Right kidney (tissue), 1 donor: ENCODE measurements around the gene FOSL1.
"Not testable (repeated sequence)": the region's sequence is repeated elsewhere in the genome, so short reads cannot be mapped to it uniquely, and the experiment has no call there.

Experiments
- DNase-seq: peaks from one replicate; pipeline ENCODE4 v3.0.0-alpha.2; 2016

The FOSL1 gene

DNA sequence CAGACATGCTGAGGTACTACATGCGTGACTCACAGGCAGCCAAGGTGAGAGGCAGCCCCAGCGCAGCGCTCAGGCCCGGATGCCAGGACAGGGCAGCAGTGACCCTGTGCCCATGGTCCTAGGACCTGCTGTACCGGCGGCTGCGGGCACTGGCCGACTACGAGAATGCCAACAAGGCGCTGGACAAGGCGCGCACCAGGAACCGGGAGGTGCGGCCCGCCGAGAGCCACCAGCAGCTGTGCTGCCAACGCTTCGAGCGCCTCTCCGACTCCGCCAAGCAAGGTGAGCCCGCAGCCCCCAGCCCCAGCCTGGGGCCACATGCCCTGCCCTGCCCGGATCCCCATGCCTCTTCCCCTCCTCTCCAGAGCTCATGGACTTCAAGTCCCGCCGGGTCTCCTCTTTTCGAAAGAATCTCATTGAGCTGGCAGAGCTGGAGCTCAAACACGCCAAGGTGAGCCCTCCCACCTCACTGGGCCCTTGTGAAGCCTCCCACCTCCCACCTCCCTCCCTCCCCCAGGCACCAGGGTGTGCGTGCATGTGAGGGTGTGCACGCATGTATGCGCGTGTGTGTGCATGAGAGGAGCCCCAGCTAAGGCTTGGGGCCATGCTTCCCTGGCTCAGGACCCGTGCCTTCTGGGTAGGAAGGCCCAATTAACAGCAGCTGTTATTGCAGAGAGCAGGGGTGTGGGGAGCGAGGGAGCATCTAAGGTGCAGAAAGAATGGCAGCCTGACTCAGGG, 47.5 kb downstream of the FOSL1 start:
- DNase-seq: no peak

DNA sequence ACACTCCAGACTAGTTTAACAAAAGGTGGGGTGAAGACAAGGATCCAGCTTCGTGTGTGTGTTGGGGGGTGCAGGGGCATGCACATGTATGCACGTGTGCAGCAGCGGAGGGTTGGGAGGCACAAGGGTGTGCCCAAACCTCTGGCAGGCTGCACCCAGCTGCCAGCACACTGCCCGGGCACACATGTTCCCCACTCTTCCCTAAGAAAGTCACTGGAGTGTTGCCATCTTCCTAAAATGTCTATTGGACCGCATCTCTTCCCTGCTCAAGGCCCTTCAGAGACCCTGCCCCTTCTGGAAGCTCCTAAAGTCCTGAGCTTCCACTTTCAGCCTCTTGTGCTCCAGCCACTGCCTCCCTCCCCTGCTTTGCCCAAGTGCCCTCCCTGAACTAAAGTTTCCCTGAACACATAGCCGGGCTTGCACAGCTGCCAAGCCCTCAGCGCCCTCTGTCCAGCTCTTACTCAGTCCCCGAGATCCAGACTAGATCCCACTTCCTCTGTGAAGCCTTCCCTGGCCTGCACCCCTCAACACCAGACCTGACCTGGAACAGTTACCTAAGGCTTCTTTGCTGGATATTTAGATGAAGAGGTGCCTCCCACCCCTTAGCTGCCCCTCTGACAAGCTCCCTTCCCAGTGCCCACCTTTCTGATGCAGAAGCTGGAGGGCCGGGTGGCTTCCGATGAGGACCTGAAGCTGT, 48.2 kb downstream of the FOSL1 start:
- no peak for DNase-seq

DNA sequence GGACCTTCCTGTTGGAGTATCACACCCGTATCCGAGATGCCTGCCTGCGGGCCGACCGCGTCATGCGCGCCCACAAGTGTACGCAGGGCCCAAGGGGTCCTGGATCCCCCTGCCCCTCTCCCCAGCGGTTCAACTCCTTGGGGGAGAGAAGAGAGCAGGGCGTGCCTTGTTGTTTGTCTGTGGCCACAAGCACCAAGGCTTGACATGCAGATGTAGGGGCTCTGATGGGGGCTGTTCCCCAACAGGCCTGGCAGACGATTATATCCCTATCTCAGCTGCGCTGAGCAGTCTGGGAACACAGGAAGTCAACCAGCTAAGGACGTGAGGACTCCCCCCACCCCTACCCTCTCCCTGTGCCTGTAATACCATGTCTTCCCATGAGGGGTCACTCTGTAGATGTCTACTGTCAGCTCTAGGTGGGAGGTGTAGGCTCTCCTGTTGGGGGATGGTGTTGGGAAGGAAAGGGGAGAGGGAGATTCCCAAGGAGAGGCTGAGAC, 49.1 kb downstream of the FOSL1 start:
- no peak for DNase-seq

DNA sequence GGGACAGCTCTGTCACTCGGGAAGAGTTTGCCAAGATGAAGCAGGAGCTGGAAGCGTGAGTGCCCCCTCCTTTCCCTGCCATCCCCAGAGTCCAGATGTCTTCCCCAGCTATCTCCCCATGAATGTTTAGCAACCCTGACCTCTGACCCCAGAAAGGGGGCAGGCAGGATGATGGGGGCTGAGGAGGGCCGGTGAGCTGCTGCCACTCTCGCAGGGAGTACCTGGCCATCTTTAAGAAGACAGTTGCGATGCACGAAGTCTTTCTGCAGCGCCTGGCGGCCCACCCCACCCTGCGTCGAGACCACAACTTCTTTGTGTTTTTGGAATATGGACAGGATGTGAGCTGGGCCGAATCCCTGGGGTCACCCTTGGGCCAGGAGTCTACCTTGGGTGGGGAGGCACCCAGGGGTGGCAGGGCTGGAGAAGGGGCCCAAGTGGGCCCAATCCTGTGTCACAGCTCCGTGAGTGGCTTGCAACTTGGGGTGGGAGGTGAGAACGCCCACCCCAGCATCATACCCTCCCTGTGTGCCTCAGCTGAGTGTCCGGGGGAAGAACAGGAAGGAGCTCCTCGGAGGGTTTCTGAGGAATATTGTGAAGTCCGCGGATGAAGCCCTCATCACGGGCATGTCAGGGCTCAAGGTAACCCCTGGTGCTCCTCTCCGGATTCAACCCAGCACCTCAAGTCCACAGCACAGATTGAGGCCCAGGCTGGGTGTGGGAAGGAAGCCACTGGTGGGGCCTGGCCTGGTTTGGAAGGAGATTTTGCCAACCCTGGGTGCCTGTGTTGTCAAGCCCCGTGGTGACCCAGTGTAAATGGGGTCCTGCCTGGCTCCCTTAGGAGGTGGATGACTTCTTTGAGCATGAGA, 49.7 kb downstream of the FOSL1 start:
- no peak for DNase-seq

DNA sequence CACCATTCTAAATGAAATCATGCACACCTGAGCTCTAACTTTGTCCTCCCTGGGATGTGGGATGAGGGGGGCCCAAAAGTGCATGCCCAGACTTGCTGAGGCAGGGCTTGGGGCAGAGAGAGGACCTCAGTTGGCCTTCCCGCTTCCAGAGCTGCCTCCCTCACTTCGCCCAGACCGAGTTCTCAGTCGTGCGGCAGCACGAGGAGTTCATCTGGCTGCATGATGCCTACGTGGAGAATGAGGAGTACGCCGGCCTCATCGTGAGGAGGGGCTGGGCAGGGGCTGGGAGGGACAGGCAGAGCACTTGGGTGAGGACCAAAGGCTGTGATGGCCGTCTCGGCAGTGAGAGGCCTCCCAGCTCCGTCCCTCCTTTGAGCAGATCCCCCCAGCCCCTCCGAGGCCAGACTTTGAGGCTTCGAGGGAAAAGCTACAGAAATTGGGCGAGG, 50.4 kb downstream of the FOSL1 start:
- DNase-seq: no peak

DNA sequence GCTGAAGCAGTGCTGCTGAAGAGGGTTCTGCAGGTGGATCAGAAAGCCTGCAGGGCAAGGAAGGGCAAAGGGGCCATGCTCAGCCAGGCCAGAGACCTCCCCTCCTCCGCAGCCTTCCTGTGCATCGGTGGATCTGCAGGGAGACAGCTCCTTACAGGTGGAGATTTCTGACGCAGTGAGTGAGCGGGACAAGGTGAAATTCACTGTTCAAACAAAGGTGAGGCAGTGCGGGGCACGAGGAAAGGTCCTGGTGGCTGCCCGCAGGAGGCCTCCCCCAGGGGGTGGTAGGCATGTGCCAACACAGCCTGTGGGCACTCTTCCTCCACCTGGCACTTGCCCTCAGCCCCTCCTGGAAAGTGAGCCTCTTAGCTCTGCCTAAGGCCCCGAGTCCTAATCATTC, 50.8 kb downstream of the FOSL1 start:
- no peak for DNase-seq

DNA sequence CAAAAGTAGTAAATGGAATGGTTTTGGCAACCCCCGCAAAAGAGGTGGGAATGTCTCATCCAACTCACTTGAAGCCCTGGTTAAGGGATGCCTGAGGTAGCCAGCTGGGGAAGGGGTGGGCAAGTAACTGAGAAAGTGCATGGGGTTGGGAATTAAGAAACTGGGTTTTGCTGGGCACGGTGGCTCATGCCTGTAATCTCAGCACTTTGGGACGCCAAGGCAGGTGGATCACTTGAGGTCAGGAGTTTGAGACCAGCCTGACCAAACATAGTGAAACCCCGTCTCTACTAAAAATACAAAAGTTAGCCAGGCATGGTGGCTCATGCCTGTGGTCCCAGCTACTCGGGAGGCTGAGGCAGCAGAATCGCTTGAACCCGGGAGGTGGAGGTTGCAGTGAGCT, 51.5 kb downstream of the FOSL1 start:
- not testable (repeated sequence) for DNase-seq

DNA sequence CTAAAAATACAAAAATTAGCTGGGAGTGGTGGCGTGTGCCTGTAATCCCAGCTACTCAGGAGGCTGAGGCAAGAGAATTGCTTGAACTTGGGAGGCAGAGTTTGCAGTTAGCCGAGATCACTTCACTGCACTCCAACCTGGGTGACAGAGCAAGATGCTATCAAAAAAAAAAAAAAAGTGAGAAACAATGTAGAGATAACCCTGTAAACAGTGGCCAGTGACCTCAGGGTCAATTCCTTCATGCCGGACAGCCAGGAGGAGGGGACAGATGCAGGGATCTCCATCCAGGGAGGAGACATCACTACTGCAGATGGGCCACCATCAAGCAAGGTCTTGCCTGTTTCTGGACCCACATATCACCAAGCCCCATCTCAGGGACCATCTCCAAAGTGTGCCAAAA, 52.4 kb downstream of the FOSL1 start:
- DNase-seq: no peak

DNA sequence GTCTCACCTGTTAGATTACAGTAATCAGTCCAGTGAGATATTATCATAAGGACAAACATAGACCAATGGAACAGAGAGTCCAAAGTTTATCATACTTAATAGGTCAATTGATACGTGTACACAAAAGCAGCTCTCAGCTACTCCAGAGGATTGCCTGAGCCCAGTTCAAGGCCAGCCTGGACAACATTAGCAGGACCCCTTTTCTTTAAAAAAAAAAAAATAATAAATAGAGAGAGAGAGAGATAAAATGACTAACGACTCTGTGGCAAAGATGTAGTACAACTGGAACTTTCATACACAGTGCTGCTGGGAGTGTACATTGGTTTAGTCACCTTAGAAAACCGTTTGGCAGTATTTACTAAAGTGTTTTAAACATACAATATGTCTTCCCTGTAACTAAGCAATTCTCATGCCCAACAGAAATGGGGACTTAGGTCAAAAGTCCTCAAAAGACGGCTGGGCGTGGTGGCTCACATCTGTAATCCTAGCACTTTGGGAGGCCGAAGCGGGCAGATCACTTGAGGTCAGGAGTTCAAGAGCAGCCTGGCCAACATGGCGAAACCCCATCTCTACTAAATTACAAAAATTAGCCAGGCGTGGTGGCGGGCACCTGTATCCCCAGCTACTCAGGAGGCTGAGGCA, 55.8 kb downstream of the FOSL1 start:
- DNase-seq: no peak

DNA sequence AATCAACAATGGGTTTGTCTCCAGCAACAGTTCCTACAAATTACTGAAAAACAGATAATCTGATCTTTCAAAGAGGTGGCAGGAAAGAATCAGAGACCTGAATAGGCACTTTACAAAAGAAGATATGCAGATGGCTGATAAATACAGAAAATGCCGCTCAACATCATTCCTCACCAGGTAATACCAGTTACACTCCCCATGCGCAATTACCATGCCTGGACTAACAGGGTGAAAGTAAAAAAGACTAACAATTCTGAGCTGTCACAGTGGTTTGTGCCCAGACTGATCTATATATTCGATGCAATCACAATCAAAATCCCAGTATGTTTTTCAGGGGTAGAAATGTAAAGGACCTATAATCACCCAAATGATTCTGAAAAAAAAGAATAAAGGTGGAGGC, 56.4 kb downstream of the FOSL1 start:
- DNase-seq: no peak

DNA sequence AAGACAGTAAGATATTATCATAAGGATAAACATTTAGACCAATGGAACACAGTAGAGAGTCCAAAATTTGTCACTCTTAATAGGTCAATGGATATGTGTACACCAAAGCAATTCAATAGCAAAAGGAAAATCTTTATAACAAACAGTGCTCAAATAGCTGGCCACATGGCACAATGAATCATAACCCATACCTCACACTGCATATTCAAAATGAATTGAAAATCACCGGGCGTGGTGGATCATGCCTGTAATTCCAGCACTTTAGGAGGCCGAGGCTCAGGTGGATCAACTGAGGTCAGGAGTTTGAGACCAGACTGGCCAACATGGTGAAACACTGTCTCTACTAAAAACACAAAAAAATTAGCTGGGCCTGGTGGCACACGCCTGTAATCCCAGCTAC, 58.0 kb downstream of the FOSL1 start:
- DNase-seq: no peak
